Suprapubic skin (tissue), 4 donors: ENCODE data around the gene ZNF121. TPM values are rescaled to one million over a fixed set of nuclear protein-coding genes. Genes with fewer than 3 reads are reported as not detected.

Experiments used
- DNase-seq, 2 donors: peaks; one replicate each; pipeline ENCODE4 v3.0.0-alpha.2; 2019; ENCODE audit warnings: low spot score in 2 of 2
- H3K27ac ChIP-seq: fragments of 200-600 bp; sonication (generic); one replicate; pipeline ENCODE4 v1.5.1; 2019
- H3K27me3 ChIP-seq: fragments of 200-600 bp; sonication (generic); one replicate; pipeline ENCODE4 v1.5.1; 2019
- H3K36me3 ChIP-seq: fragments of 200-600 bp; sonication (generic); one replicate; pipeline ENCODE4 v1.5.1; 2019
- H3K4me1 ChIP-seq: fragments of 200-600 bp; sonication (generic); one replicate; pipeline ENCODE4 v1.5.1; 2019
- H3K4me3 ChIP-seq: fragments of 200-600 bp; sonication (generic); one replicate; pipeline ENCODE4 v1.5.1; 2019; ENCODE audit warnings: mild to moderate bottlenecking
- H3K9me3 ChIP-seq: fragments of 200-600 bp; sonication (generic); one replicate; pipeline ENCODE4 v1.5.1; 2019
- EP300 ChIP-seq: sonication (generic); formaldehyde crosslinking; IDR thresholded peaks from one replicate; pipeline ENCODE4 v1.6.1; 2017; ENCODE audit warnings: antibody characterized with exemption
- POLR2A ChIP-seq, 2 donors: fragments of 450-650 bp; IDR thresholded peaks; one replicate each; pipeline ENCODE4 v1.6.1; 2017; ENCODE audit warnings: antibody characterized with exemption in 2 of 2, mild to moderate bottlenecking in 2 of 2, moderate library complexity in 2 of 2
- POLR2AphosphoS5 ChIP-seq, 3 donors: sonication (generic); formaldehyde crosslinking; IDR thresholded peaks; one replicate each; pipeline ENCODE4 v1.6.1; 2017; ENCODE audit warnings: antibody characterized with exemption in 3 of 3
- WGBS: methylation state at CpG from one replicate; pipeline ENCODE4 v1.1.5; 2018; 5-methylcytosine and 5-hydroxymethylcytosine counted together
- total RNA-seq, 4 donors: library from RNA; depleted of rRNA; stranded (reverse); fragments of >200 nt; gene quantifications; one replicate each; pipeline ENCODE4 v1.1.0, GENCODE V29; 2016
- TF ChIP-seq, protein P1 (sequence below), 2 donors: fragments of 200-600 bp in 1 of 2; fragments of 450-650 bp in 1 of 2; sonication (generic) in 1 of 2; IDR thresholded peaks; one replicate each; pipeline ENCODE4 v1.5.1; 2016 to 2019; ENCODE audit warnings: antibody characterized with exemption in 2 of 2, mild to moderate bottlenecking in 1 of 2, moderate library complexity in 1 of 2

The ZNF121 gene
- total RNA-seq, 4 donors from 2014 or later: 34.4 to 52.6 (median 35.3) TPM

DNA sequence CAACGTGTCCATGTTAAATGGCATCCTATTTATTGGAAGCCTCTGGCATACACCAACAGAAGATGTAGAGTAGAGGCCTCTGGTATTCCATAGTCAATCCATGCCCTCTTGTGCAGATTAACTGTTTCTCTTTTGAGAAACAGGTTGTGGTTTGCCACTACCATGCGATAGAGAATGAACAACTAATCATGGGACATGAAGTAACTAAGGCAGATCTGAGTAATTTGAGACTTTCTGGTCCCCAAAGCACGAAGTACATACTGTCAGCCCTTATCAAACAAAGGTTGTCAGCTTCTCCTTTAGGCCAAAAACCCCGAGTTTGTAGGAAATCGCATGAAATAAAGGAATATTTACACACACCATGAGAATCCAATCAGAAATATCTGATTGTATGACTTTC, 3.6 kb downstream of the ZNF121 start:
- TF ChIP-seq, protein P1, sequence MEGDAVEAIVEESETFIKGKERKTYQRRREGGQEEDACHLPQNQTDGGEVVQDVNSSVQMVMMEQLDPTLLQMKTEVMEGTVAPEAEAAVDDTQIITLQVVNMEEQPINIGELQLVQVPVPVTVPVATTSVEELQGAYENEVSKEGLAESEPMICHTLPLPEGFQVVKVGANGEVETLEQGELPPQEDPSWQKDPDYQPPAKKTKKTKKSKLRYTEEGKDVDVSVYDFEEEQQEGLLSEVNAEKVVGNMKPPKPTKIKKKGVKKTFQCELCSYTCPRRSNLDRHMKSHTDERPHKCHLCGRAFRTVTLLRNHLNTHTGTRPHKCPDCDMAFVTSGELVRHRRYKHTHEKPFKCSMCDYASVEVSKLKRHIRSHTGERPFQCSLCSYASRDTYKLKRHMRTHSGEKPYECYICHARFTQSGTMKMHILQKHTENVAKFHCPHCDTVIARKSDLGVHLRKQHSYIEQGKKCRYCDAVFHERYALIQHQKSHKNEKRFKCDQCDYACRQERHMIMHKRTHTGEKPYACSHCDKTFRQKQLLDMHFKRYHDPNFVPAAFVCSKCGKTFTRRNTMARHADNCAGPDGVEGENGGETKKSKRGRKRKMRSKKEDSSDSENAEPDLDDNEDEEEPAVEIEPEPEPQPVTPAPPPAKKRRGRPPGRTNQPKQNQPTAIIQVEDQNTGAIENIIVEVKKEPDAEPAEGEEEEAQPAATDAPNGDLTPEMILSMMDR (IDR thresholded peaks at IDR 0.05): no peak
- TF ChIP-seq POLR2AphosphoS5 (IDR thresholded peaks at IDR 0.05) (no peak), POLR2A (IDR thresholded peaks at IDR 0.05) (no peak), EP300 (no peak)
- Histone ChIP-seq H3K4me1 (peaks cover 11% of the 10 kb centered on the region), H3K4me3 (no peak overlapping the region), H3K9me3 (peaks cover 17% of the 10 kb centered on the region), H3K27ac (no peak overlapping the region), H3K36me3 (peaks cover 16% of the 10 kb centered on the region), H3K27me3 (no peaks in the 10 kb centered on the region)
- DNase-seq: no peak
- 94% methylated on average over 5 of the region's 5 CpGs for WGBS

DNA sequence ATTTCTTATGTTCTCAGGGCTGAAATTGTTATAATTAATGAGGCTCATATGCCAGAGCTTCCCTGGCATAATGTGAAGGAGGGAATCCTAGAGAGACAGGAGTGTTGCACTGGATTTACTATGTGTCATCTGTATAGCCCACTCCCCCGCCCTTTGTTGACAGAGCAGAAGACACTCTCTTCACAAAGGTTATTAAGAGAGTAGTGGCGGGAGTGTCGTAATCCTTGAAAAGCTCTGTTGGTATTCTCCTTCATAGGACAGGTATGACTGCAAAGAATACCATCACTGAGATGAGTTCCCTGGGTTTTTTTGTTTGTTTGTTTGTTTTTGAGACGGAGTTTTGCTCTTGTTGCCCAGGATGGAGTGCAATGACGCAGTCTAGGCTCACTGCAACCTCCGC, 14.0 kb downstream of the ZNF121 start:
- peaks cover 83% of the 10 kb centered on the region for H3K9me3 ChIP-seq
- WGBS: 100% methylated on average over 6 of the region's 6 CpGs
- H3K4me1 ChIP-seq: no peaks in the 10 kb centered on the region
- H3K27ac ChIP-seq: no peak overlapping the region
- H3K4me3 ChIP-seq: no peak overlapping the region
- H3K36me3 ChIP-seq: peaks cover 51% of the 10 kb centered on the region
- TF ChIP-seq POLR2A (IDR thresholded peaks at IDR 0.05) (no peak), EP300 (no peak), POLR2AphosphoS5 (IDR thresholded peaks at IDR 0.05) (no peak)
- H3K27me3 ChIP-seq: no peaks in the 10 kb centered on the region
- DNase-seq: no peak

DNA sequence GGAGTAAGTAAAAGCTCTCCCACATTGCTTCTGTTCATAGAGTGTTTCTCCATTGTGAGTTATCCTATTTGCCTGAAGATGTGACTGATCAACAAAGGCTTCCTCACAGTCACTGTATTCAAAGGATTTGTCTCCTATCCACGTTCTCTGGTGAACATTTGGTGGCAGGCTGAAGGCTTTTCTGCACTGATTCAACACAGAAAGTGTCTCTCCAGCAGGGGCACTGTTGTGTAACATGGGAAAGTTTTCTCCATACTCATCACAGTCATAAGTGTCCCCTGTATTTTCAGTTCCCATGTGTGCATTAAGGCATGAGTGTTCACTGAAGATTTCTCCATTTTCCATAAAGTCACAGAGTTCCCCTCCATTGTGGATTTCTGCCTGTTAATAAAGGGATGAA, 17.6 kb downstream of the ZNF121 start:
- Histone ChIP-seq H3K4me1 (no peaks in the 10 kb centered on the region), H3K36me3 (peaks cover 79% of the 10 kb centered on the region), H3K9me3 (peaks cover 81% of the 10 kb centered on the region), H3K27me3 (no peaks in the 10 kb centered on the region), H3K4me3 (no peak overlapping the region), H3K27ac (no peak overlapping the region)
- TF ChIP-seq, protein P1 (IDR thresholded peaks at IDR 0.05): no peak
- TF ChIP-seq POLR2AphosphoS5 (IDR thresholded peaks at IDR 0.05): no peak
- no peak for TF ChIP-seq POLR2A (IDR thresholded peaks at IDR 0.05)
- no peak for TF ChIP-seq EP300
- WGBS: 100% methylated on average over 1 of the region's 1 CpG
- no peak for DNase-seq

DNA sequence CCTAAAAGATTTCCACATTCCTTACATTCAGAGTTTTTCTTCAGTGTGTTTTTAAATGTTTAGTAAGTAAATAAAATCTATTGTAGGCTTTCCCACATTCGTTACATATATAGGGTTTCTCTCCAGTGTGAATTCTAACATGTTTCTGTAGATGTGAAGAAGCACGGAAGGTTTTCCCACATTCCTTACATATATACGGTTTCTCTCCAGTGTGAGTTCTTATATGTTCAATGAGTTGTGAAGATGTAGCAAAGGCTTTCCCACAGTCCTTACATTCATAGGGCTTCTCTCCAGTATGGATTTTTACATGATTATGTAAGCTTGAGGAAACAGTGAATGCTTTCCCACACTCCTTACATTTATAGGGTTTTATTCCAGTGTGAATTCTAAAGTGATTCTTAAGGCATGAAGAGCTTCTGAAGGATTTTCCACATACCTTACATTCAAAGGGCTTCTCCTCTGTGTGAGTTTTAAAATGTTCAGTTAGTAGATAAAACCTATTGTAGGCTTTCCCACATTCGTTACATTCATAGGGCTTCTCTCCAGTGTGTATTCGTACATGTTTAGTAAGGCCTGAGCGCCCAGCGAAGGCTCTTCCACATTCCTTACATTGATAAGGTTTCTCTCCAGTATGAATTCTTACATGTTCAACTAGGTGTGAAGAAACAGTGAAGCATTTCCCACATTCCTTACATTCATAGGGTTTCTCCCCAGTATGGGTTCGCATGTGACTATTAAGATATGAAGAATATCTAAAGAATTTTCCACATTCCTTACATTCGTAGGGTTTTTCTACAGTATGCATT, 18.2 kb downstream of the ZNF121 start:
- H3K36me3 ChIP-seq: peaks cover 85% of the 10 kb centered on the region
- peaks cover 81% of the 10 kb centered on the region for H3K9me3 ChIP-seq

DNA sequence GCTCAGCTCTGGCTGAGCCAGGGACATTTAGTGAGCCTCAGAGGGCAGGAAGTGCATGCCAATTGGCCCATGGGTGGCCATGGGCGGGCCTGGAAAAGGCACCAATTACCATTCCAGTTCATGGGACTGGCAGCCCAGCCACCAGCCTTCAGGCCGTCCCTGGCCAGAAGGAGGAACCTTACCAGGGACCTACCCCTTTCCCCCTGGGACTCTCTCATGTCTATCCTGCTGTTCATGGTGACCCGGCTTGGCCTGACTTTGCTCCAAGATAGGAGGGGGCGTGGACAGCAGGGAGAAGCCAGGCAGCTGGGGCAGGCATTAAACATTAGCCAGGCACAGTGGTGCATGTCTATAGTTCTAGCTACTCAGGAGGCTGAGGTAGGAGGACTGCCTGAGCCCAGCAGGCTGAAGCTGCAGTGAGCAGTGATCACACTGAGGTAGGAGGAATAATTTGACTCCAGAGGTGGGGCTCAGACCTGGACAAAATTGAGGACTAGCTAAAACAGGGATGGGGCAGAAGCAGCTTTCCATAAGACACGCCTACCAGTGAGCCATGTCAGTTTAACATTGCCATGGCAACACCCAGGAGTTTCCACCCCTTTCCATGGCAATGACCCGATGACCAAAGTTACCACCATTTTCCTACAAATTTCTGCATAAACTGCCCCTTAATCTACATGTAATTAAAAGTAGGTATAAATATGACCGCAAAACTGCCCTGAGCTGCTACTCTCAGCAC, 31.6 kb downstream of the ZNF121 start:
- DNase-seq: no peak
- H3K4me3 ChIP-seq: no peak overlapping the region
- TF ChIP-seq, protein P1 (IDR thresholded peaks at IDR 0.05): no peak
- TF ChIP-seq POLR2A (IDR thresholded peaks at IDR 0.05) (no peak), EP300 (no peak), POLR2AphosphoS5 (IDR thresholded peaks at IDR 0.05) (no peak)
- no peaks in the 10 kb centered on the region for H3K27me3 ChIP-seq
- 98% methylated on average over 4 of the region's 7 CpGs for WGBS
- no peak overlapping the region for H3K27ac ChIP-seq
- H3K36me3 ChIP-seq: peaks cover 4% of the 10 kb centered on the region
- peaks cover 48% of the 10 kb centered on the region for H3K9me3 ChIP-seq
- H3K4me1 ChIP-seq: no peaks in the 10 kb centered on the region

More for the DNA sequence above, 18.2 kb downstream of the ZNF121 start:
- H3K27ac ChIP-seq: no peak overlapping the region
- WGBS: 98% methylated on average over 9 of the region's 9 CpGs
- DNase-seq: no peak
- TF ChIP-seq, protein P1 (IDR thresholded peaks at IDR 0.05): no peak
- TF ChIP-seq EP300 (no peak), POLR2AphosphoS5 (IDR thresholded peaks at IDR 0.05) (no peak), POLR2A (IDR thresholded peaks at IDR 0.05) (no peak)
- H3K4me3 ChIP-seq: no peak overlapping the region
- no peaks in the 10 kb centered on the region for H3K27me3 ChIP-seq
- no peaks in the 10 kb centered on the region for H3K4me1 ChIP-seq
